NCI-H524 (cell line): Measurements from ENCODE around the gene PKP1.
A peak's percentile ranks its signal among the peaks of the same experiment; 100 is the strongest.

ENCODE experiments used
- DNase-seq, 2 experiments: peaks; one replicate each; lab custom pipeline; 2025; lab: John Stamatoyannopoulos, UW

Gene PKP1

GRCh38 chr1:201369209-201369608, 85.9 kb downstream of the PKP1 start:
- no peak for DNase-seq

GRCh38 chr1:201370500-201370899, 87.2 kb downstream of the PKP1 start:
- no peak for DNase-seq

- DNase-seq = no peak
Measured at GRCh38 chr1:201371276-201371675, 88.0 kb downstream of the PKP1 start.

GRCh38 chr1:201371792-201372191, 88.5 kb downstream of the PKP1 start:
- DNase-seq = no peak

- DNase-seq = peak; percentile 75 to 83
Measured at GRCh38 chr1:201374364-201374763, 91.1 kb downstream of the PKP1 start.

- DNase-seq = peak in 1 of 2 experiments; percentile 36
Measured at GRCh38 chr1:201375169-201375568, 91.9 kb downstream of the PKP1 start.

- no peak for DNase-seq
Measured at GRCh38 chr1:201376107-201376463, 92.8 kb downstream of the PKP1 start.

- DNase-seq = peak; percentile 95 to 97
Measured at GRCh38 chr1:201376464-201377374, 93.4 kb downstream of the PKP1 start.

GRCh38 chr1:201377611-201378092, 94.3 kb downstream of the PKP1 start, which contains the start of gene TNNT2:
Gene TNNT2 (minus strand): TSS chr1:201377680. CDS start chr1:201373254, 4,426 bp downstream.
- DNase-seq = peak; percentile 80 to 91

GRCh38 chr1:201378804-201379203, 95.5 kb downstream of the PKP1 start:
- no peak for DNase-seq

GRCh38 chr1:201379733-201380242, 96.5 kb downstream of the PKP1 start:
- no peak for DNase-seq

- no peak for DNase-seq
Measured at GRCh38 chr1:201381130-201381529, 97.8 kb downstream of the PKP1 start.
